MCF 10A (cell line): Measurements from ENCODE around the gene FGD4. TPM values are rescaled to one million over a fixed set of nuclear protein-coding genes. Genes with fewer than 3 reads are reported as not detected.
"Not testable (repeated sequence)": the region's sequence is repeated elsewhere in the genome, so short reads cannot be mapped to it uniquely, and the experiment has no call there.

Experiments used
- BruUV-seq: library from RNA; stranded (reverse); fragments of 400-500 nt; replicated peaks from 2 replicates; lab custom pipeline; 2021; lab: Mats Ljungman, UMichigan
- CTCF ChIA-PET: fragments of 300-600 bp; sonication (Branson Sonifier 250); formaldehyde crosslinking; extraction: SDS; loops from one replicate; lab custom pipeline; 2021; ENCODE audit warnings: antibody characterized with exemption, inconsistent platforms; lab: Yijun Ruan, JAX
- POLR2A ChIA-PET: fragments of 300-600, 350-650 bp; sonication (Branson Sonifier 250); formaldehyde crosslinking; extraction: SDS; loops from one replicate; lab custom pipeline; 2020; ENCODE audit warnings: antibody characterized with exemption, inconsistent platforms; lab: Yijun Ruan, JAX
- DNase-seq: peaks from one replicate; pipeline ENCODE4 v3.0.0-alpha.2; 2018; ENCODE audit not compliant: unreplicated experiment
- H3K27ac Mint-ChIP-seq: one replicate; pipeline ENCODE4 v1.8.0; 2022; ENCODE audit warnings: mild to moderate bottlenecking, low read depth, mixed read lengths; ENCODE audit not compliant: unreplicated experiment
- H3K27me3 Mint-ChIP-seq: one replicate; pipeline ENCODE4 v1.8.0; 2022; ENCODE audit warnings: mixed read lengths; ENCODE audit not compliant: insufficient read depth, unreplicated experiment
- H3K36me3 Mint-ChIP-seq: one replicate; pipeline ENCODE4 v1.8.0; 2022; ENCODE audit warnings: mild to moderate bottlenecking, moderate library complexity, mixed read lengths; ENCODE audit not compliant: insufficient read depth, unreplicated experiment
- H3K4me1 Mint-ChIP-seq: one replicate; pipeline ENCODE4 v1.8.0; 2022; ENCODE audit warnings: mixed read lengths; ENCODE audit not compliant: insufficient read depth, unreplicated experiment
- H3K4me3 Mint-ChIP-seq: one replicate; pipeline ENCODE4 v1.8.0; 2022; ENCODE audit warnings: mild to moderate bottlenecking, moderate library complexity, mixed read lengths; ENCODE audit not compliant: unreplicated experiment
- H3K9me3 Mint-ChIP-seq: one replicate; pipeline ENCODE4 v1.8.0; 2022; ENCODE audit warnings: mixed read lengths; ENCODE audit not compliant: unreplicated experiment
- CTCF ChIP-seq: fragments of 200-600 bp; IDR thresholded peaks from one replicate; pipeline ENCODE4 v1.8.0; 2022; ENCODE audit warnings: antibody characterized with exemption, mild to moderate bottlenecking; ENCODE audit not compliant: unreplicated experiment
- intact Hi-C: fragments of 100-400 bp; cut with micrococcal nuclease; formaldehyde crosslinking; loops from 2 replicates; pipeline ENCODE4 v1.14.1; 2022
- total RNA-seq: library from RNA; stranded (reverse); gene quantifications from 2 replicates; pipeline ENCODE4 v1.2.3, GENCODE V29; 2022

FGD4 gene
- total RNA-seq, 1 experiment from 2014 or later, result 34.7 TPM

- H3K27me3 Mint-ChIP-seq, result no peaks in the 10 kb centered on the region
- no peak for TF ChIP-seq CTCF
- peaks cover 14% of the 10 kb centered on the region for H3K36me3 Mint-ChIP-seq
- no peak for DNase-seq
- H3K4me3 Mint-ChIP-seq, result no peak overlapping the region
- H3K27ac Mint-ChIP-seq, result peak overlapping the region; percentile 47
- H3K4me1 Mint-ChIP-seq, result peaks cover 23% of the 10 kb centered on the region
- no peaks in the 10 kb centered on the region for H3K9me3 Mint-ChIP-seq
- BruUV-seq, result no TSS peak
- ChIA-PET POLR2A (interaction anchor here (0.5 to 1.2 kb wide), 3 partner anchors 17 to 95 kb away, joined by 3 to 5 read pairs (median 5); no protein-coding TSS in a partner anchor), CTCF (interaction anchor here (0.6 to 1.0 kb wide), 4 partner anchors 16 to 156 kb away, joined by 3 to 5 read pairs (median 3); no protein-coding TSS in a partner anchor)
- intact Hi-C loops, result no loop called here
These were observed 105.9 kb downstream of the FGD4 start for GRCh38 chr12:32505067-32505945.

GRCh38 chr12:32507096-32507941, 108.0 kb downstream of the FGD4 start:
- Mint-ChIP-seq H3K36me3 (peaks cover 20% of the 10 kb centered on the region), H3K4me1 (peaks cover 17% of the 10 kb centered on the region)
- POLR2A ChIA-PET, result interaction anchor here (0.8 to 1.3 kb wide), 3 partner anchors 27 to 61 kb away, joined by 4 read pairs; no protein-coding TSS in a partner anchor
- H3K9me3 Mint-ChIP-seq, H3K4me3 Mint-ChIP-seq, CTCF ChIA-PET, H3K27ac Mint-ChIP-seq, BruUV-seq, H3K27me3 Mint-ChIP-seq, intact Hi-C loops, DNase-seq: not testable (repeated sequence)

- Mint-ChIP-seq H3K36me3 (peaks cover 23% of the 10 kb centered on the region), H3K4me1 (peaks cover 13% of the 10 kb centered on the region), H3K4me3 (no peak overlapping the region), H3K9me3 (no peaks in the 10 kb centered on the region), H3K27ac (no peak overlapping the region), H3K27me3 (no peaks in the 10 kb centered on the region)
- no peak for TF ChIP-seq CTCF
- ChIA-PET CTCF (no interaction called here), POLR2A (interaction anchor here (0.8 to 1.3 kb wide), 3 partner anchors 26 to 60 kb away, joined by 4 read pairs; no protein-coding TSS in a partner anchor)
- no TSS peak for BruUV-seq
- intact Hi-C loops, result no loop called here
- no peak for DNase-seq
These were observed 108.6 kb downstream of the FGD4 start for GRCh38 chr12:32507942-32508320.

GRCh38 chr12:32508626-32509025, 109.3 kb downstream of the FGD4 start:
- H3K27ac Mint-ChIP-seq, result no peak overlapping the region
- POLR2A ChIA-PET, result interaction anchor here (0.7 to 1.3 kb wide), 2 partner anchors 27 to 58 kb away, joined by 3 to 4 read pairs; no protein-coding TSS in a partner anchor
- H3K36me3 Mint-ChIP-seq, result peaks cover 23% of the 10 kb centered on the region
- DNase-seq, result no peak
- CTCF ChIA-PET, result interaction anchor here (0.6 kb wide), 1 partner anchor 845 kb away, joined by 5 read pairs; no protein-coding TSS in a partner anchor
- no peaks in the 10 kb centered on the region for H3K27me3 Mint-ChIP-seq
- H3K9me3 Mint-ChIP-seq, result no peaks in the 10 kb centered on the region
- BruUV-seq, result no TSS peak
- intact Hi-C loops, result no loop called here
- no peak overlapping the region for H3K4me3 Mint-ChIP-seq
- H3K4me1 Mint-ChIP-seq, result peaks cover 11% of the 10 kb centered on the region
- no peak for TF ChIP-seq CTCF
